Heart right ventricle (tissue), 16 donors: Measurements from ENCODE around the gene MZF1. TPM values are rescaled to one million over a fixed set of nuclear protein-coding genes. Genes with fewer than 3 reads are reported as not detected.

Source experiments
- ATAC-seq, 8 donors: fragments of 200-7000 bp; cut with Tn5 transposase; one replicate each; pipeline ENCODE4 v1.9.1; 2020; ENCODE audit warnings: mild to moderate bottlenecking in 8 of 8, moderate library complexity in 8 of 8, moderate number of reproducible peaks in 1 of 8
- DNase-seq, 2 donors: peaks; one replicate each; pipeline ENCODE4 v3.0.0-alpha.2; 2020
- H3K27ac ChIP-seq, 10 donors: fragments of 200-600 bp; sonication (generic) in 2 of 10; one replicate each; pipeline versions ENCODE4 v1.5.0 to v1.8.0; 2020 to 2022; ENCODE audit warnings: mild to moderate bottlenecking in 3 of 10
- H3K27me3 ChIP-seq, 7 donors: fragments of 200-600 bp; one replicate each; pipeline ENCODE4 v1.8.0; 2021 to 2022; ENCODE audit warnings: mild to moderate bottlenecking in 2 of 7
- H3K36me3 ChIP-seq, 9 donors: fragments of 200-600 bp; sonication (generic) in 1 of 9; one replicate each; pipeline versions ENCODE4 v1.5.0 to v1.8.0; 2020 to 2022; ENCODE audit warnings: mild to moderate bottlenecking in 2 of 9
- H3K4me1 ChIP-seq, 9 donors: fragments of 200-600 bp; sonication (generic) in 1 of 9; one replicate each; pipeline versions ENCODE4 v1.5.0 to v1.8.0; 2020 to 2022; ENCODE audit warnings: mild to moderate bottlenecking in 4 of 9
- H3K4me3 ChIP-seq, 10 donors: fragments of 200-600 bp; sonication (generic) in 2 of 10; one replicate each; pipeline versions ENCODE4 v1.5.0 to v1.8.0; 2020 to 2022; ENCODE audit warnings: mild to moderate bottlenecking in 7 of 10, moderate library complexity in 2 of 10
- H3K9me3 ChIP-seq, 11 donors: fragments of 200-600 bp in 10 of 11; sonication (generic) in 2 of 11; one replicate each; pipeline versions ENCODE4 v1.5.0 to v1.8.0; 2013 to 2022; ENCODE audit warnings: mild to moderate bottlenecking in 2 of 11, control low read depth in 1 of 11, moderate library complexity in 1 of 11
- WGBS, 2 donors: extraction: QIAGEN DNeasy Blood & Tissue Kit; methylation state at CpG; one replicate each; pipeline ENCODE4 v1.1.7; 2013; ENCODE audit warnings: inconsistent platforms in 1 of 2; 5-methylcytosine and 5-hydroxymethylcytosine counted together
- intact Hi-C, 10 donors: fragments of 100-400 bp; cut with DNase I; formaldehyde crosslinking; loops; one replicate each; pipeline versions ENCODE4 v1.11.1 to v1.14.2; 2022
- polyA plus RNA-seq, 2 donors: library from polyadenylated mRNA; stranded (reverse); fragments of 200-250 nt; gene quantifications; one replicate each; pipeline ENCODE4 v1.2.3, GENCODE V29; 2013
- total RNA-seq, 10 donors: library from RNA; stranded (reverse); fragmentation: NEBNext Ultra II Directional in 3 of 10; extraction: Animal tissue kit (Norgen Biotek cat#: 25700) in 3 of 10; gene quantifications; one replicate each; pipeline versions ENCODE4 v1.2.1 to v1.2.4, GENCODE V29; 2021 to 2023
- TF ChIP-seq, protein P1 (sequence below), 9 donors: fragments of 200-600 bp; sonication (generic) in 2 of 9; IDR thresholded peaks; one replicate each; pipeline versions ENCODE4 v1.5.0 to v1.8.0; 2021 to 2022; ENCODE audit warnings: antibody characterized with exemption in 9 of 9, mild to moderate bottlenecking in 5 of 9, moderate library complexity in 1 of 9
- donor health status: Arrhythmogenic right ventricular cardiomyopathy.
- donor health status: ischemic (EF 13 %, LVEDD 7.1; RV severe dilation, severe dysfunction).
- donor health status: healthy with polysubstance abuse.
- donor health status: DM: no; HTN: yes; CAD: no.
- donor health status: DM: no; HTN: no; CAD: no.
- donor health status: ischemic (EF 25% LVEDD 6.9; RV normal size, moderate dysfunction).
- donor health status: ischemic (EF 25% LVEDD 5.7; RV mildly dilated, moderate dysfunction).
- donor health status: healthy.
- donor health status: DM: yes; HTN: yes; CAD: no.
- donor health status: Ischemic cardiomyopathy.
- donor health status: ischemic (EF 35%, LVEDD 5.7; RV mildly dilated, moderate dysfunction).
- donor health status: nonischemic (EF 11% LVEDD 7.7; RV severe dilation, severe dysfunction).
- donor health status: DM: yes; HTN: yes; CAD: no.
- donor health status: PGD.
- donor health status: ischemic (EF 29% LVEDD 5.4; RV normal size, mild dysfunction).
- donor health status: nonischemic (EF 23%, LVEDD 6.1; RV moderate dilation, normal function).

Gene MZF1
- total and polyA plus RNA-seq, 12 donors: 4.4 to 28.0 (median 8.3) TPM

- Histone ChIP-seq H3K9me3 (no peaks in the 10 kb centered on the region), H3K27me3 (no peaks in the 10 kb centered on the region), H3K4me1 (peaks cover 14 to 34% (median 29%) of the 10 kb centered on the region in 9 donors), H3K4me3 (no peak overlapping the region), H3K27ac (no peak overlapping the region), H3K36me3 (peaks cover 5 to 72% (median 52%) of the 10 kb centered on the region in 9 donors)
- ATAC-seq: no peak
- 88 to 90% methylated on average over 18 of the region's 18 CpGs for WGBS, 2 donors
- TF ChIP-seq, protein P1, sequence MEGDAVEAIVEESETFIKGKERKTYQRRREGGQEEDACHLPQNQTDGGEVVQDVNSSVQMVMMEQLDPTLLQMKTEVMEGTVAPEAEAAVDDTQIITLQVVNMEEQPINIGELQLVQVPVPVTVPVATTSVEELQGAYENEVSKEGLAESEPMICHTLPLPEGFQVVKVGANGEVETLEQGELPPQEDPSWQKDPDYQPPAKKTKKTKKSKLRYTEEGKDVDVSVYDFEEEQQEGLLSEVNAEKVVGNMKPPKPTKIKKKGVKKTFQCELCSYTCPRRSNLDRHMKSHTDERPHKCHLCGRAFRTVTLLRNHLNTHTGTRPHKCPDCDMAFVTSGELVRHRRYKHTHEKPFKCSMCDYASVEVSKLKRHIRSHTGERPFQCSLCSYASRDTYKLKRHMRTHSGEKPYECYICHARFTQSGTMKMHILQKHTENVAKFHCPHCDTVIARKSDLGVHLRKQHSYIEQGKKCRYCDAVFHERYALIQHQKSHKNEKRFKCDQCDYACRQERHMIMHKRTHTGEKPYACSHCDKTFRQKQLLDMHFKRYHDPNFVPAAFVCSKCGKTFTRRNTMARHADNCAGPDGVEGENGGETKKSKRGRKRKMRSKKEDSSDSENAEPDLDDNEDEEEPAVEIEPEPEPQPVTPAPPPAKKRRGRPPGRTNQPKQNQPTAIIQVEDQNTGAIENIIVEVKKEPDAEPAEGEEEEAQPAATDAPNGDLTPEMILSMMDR (IDR thresholded peaks at IDR 0.05): no peak
- DNase-seq: no peak
- intact Hi-C loops: no loop called here
Measured at GRCh38 chr19:58547323-58548312, 25.5 kb downstream of the MZF1 start.

- DNase-seq: no peak
- no peak for ATAC-seq
- peaks cover 0 to 56% (median 37%) of the 10 kb centered on the region in 9 donors for H3K36me3 ChIP-seq
- WGBS, 2 donors: 23 to 25% methylated on average over 1 of the region's 1 CpG
- H3K4me1 ChIP-seq: peaks cover 14 to 34% (median 29%) of the 10 kb centered on the region in 9 donors
- no peaks in the 10 kb centered on the region for H3K27me3 ChIP-seq
- H3K27ac ChIP-seq: peak overlapping the region in 5 of 10 donors; percentile 3 to 96 (median 62)
- H3K9me3 ChIP-seq: no peaks in the 10 kb centered on the region
- intact Hi-C loops: no loop called here
- TF ChIP-seq, protein P1 (IDR thresholded peaks at IDR 0.05): no peak
- H3K4me3 ChIP-seq: peak overlapping the region in 9 of 10 donors; percentile 67 to 97 (median 84)
Measured at GRCh38 chr19:58546019-58546530, 27.1 kb downstream of the MZF1 start.

GRCh38 chr19:58545286-58546018, 27.7 kb downstream of the MZF1 start:
- Histone ChIP-seq H3K36me3 (peaks cover 0 to 50% (median 34%) of the 10 kb centered on the region in 9 donors), H3K27me3 (no peaks in the 10 kb centered on the region), H3K4me1 (peaks cover 14 to 34% (median 29%) of the 10 kb centered on the region in 9 donors), H3K27ac (peak overlapping the region in 8 of 10 donors; percentile 62 to 99 (median 94)), H3K4me3 (peak overlapping the region; percentile 67 to 97 (median 88)), H3K9me3 (no peaks in the 10 kb centered on the region)
- intact Hi-C loops: no loop called here
- DNase-seq (no peak), ATAC-seq (no peak)
- TF ChIP-seq, protein P1 (IDR thresholded peaks at IDR 0.05): no peak
- 7 to 11% methylated on average over 21 of the region's 21 CpGs for WGBS, 2 donors
